GM23338 (cell line): Measurements from ENCODE around the gene PLEKHJ1. TPM values are rescaled to one million over a fixed set of nuclear protein-coding genes. Genes with fewer than 3 reads are reported as not detected.

Experiments used
- ATAC-seq: fragments of 200-7000 bp; cut with Tn5 transposase; 3 replicates; pipeline ENCODE4 v1.9.1; 2020
- DNase-seq: peaks from one replicate; pipeline ENCODE4 v3.0.0-alpha.2; 2015; ENCODE audit warnings: low spot score
- H2AFZ ChIP-seq: fragments of 200-600 bp; sonication (generic); 2 replicates; pipeline ENCODE4 v1.8.0; 2016; ENCODE audit warnings: antibody characterized with exemption, mild to moderate bottlenecking, moderate library complexity
- H3F3A ChIP-seq: fragments of 200-600 bp; sonication (generic); replicated peaks from 2 replicates; pipeline ENCODE4 v1.8.0; 2017; ENCODE audit warnings: antibody characterized with exemption, mixed run types, low read depth
- H3K27ac ChIP-seq: fragments of 200-600 bp; sonication (generic); 2 replicates; pipeline ENCODE4 v1.6.1; 2016; ENCODE audit warnings: low read depth
- H3K27me3 ChIP-seq: fragments of 200-600 bp; sonication (generic); 2 replicates; pipeline ENCODE4 v1.8.0; 2016; ENCODE audit warnings: mild to moderate bottlenecking, mixed run types, moderate library complexity; ENCODE audit not compliant: insufficient read depth
- H3K36me3 ChIP-seq: fragments of 200-600 bp; sonication (generic); 2 replicates; pipeline ENCODE4 v1.8.0; 2016; ENCODE audit warnings: mild to moderate bottlenecking; ENCODE audit not compliant: insufficient read depth
- H3K4me1 ChIP-seq: fragments of 200-600 bp; sonication (generic); 2 replicates; pipeline ENCODE4 v1.8.0; 2016; ENCODE audit warnings: mild to moderate bottlenecking, moderate library complexity; ENCODE audit not compliant: insufficient read depth
- H3K4me2 ChIP-seq: fragments of 200-600 bp; sonication (generic); 2 replicates; pipeline ENCODE4 v1.7.1; 2017; ENCODE audit warnings: mixed run types
- H3K4me3 ChIP-seq: fragments of 200-600 bp; sonication (generic); 2 replicates; pipeline ENCODE4 v1.6.1; 2016; ENCODE audit warnings: mixed run types
- H3K79me2 ChIP-seq: fragments of 200-600 bp; sonication (generic); replicated peaks from 2 replicates; pipeline ENCODE4 v1.8.0; 2017; ENCODE audit warnings: mild to moderate bottlenecking; ENCODE audit not compliant: insufficient read depth
- H3K9me2 ChIP-seq: fragments of 200-600 bp; sonication (generic); 2 replicates; pipeline ENCODE4 v1.8.0; 2017; ENCODE audit not compliant: insufficient read depth
- H4K20me1 ChIP-seq: fragments of 200-600 bp; sonication (generic); replicated peaks from 2 replicates; pipeline ENCODE4 v1.8.0; 2017; ENCODE audit warnings: mild to moderate bottlenecking; ENCODE audit not compliant: insufficient read depth
- H3K27ac Mint-ChIP-seq: 2 replicates; pipeline ENCODE4 v1.8.0; 2020; ENCODE audit warnings: inconsistent platforms, mild to moderate bottlenecking, moderate library complexity, mixed read lengths
- H3K27me3 Mint-ChIP-seq: 3 replicates; pipeline ENCODE4 v1.8.0; 2022; ENCODE audit warnings: low read depth, mild to moderate bottlenecking, moderate library complexity, mixed read lengths, inconsistent platforms; ENCODE audit not compliant: insufficient read depth, poor library complexity
- H3K36me3 Mint-ChIP-seq: 3 replicates; pipeline ENCODE4 v1.8.0; 2021; ENCODE audit warnings: low read depth, mild to moderate bottlenecking, inconsistent platforms, moderate library complexity, mixed read lengths
- H3K4me1 Mint-ChIP-seq: 3 replicates; pipeline ENCODE4 v1.8.0; 2020; ENCODE audit warnings: mild to moderate bottlenecking, inconsistent platforms, mixed read lengths
- H3K4me3 Mint-ChIP-seq: 3 replicates; pipeline ENCODE4 v1.8.0; 2021; ENCODE audit warnings: moderate library complexity, mild to moderate bottlenecking, inconsistent platforms, mixed read lengths
- H3K9me3 Mint-ChIP-seq: 3 replicates; pipeline ENCODE4 v1.8.0; 2020; ENCODE audit warnings: moderate library complexity, mild to moderate bottlenecking, inconsistent platforms, mixed read lengths
- EZH2 ChIP-seq: fragments of 200-600 bp; sonication (generic); IDR thresholded peaks from one replicate; pipeline ENCODE4 v1.8.0; 2017; ENCODE audit warnings: antibody characterized with exemption, mild to moderate bottlenecking, low read depth; ENCODE audit not compliant: unreplicated experiment
- EZH2phosphoT487 ChIP-seq: fragments of 200-600 bp; sonication (generic); IDR thresholded peaks from one replicate; pipeline ENCODE4 v1.8.1; 2018; ENCODE audit warnings: antibody characterized with exemption; ENCODE audit not compliant: unreplicated experiment
- JUNB ChIP-seq: IDR thresholded peaks from one replicate; pipeline ENCODE4 v1.6.1; 2016; ENCODE audit warnings: antibody characterized with exemption; ENCODE audit not compliant: unreplicated experiment
- NANOG ChIP-seq: IDR thresholded peaks from 2 replicates; pipeline ENCODE4 v1.6.1; 2016; ENCODE audit warnings: antibody characterized with exemption, borderline replicate concordance
- POLR2AphosphoS5 ChIP-seq: IDR thresholded peaks from 2 replicates; pipeline ENCODE4 v1.6.1; 2016; ENCODE audit warnings: antibody characterized with exemption, low read depth
- STAT1 ChIP-seq: IDR thresholded peaks from one replicate; pipeline ENCODE4 v1.6.1; 2016; ENCODE audit warnings: antibody characterized with exemption; ENCODE audit not compliant: unreplicated experiment
- ZNF331 ChIP-seq: fragments of 250-450 bp; sonication (Bioruptor Pico); IDR thresholded peaks from 2 replicates; pipeline ENCODE4 v1.5.0; 2020; ENCODE audit warnings: low read depth, mild to moderate bottlenecking, moderate library complexity
- polyA plus RNA-seq: library from polyadenylated mRNA; unstranded; fragments of >200 nt; fragmentation: Nextera tagmentation; extraction: Ambion mirVana; gene quantifications from 2 replicates; pipeline ENCODE4 v1.2.1, GENCODE V29; 2016
- total RNA-seq: library from RNA; depleted of rRNA; stranded (reverse); fragments of >200 nt; shearing (Covaris generic); gene quantifications from 2 replicates; pipeline ENCODE4 v1.2.3, GENCODE V29; 2014
- TF ChIP-seq, protein P1 (sequence below), 2 experiments: fragments of 200-600 bp in 1 of 2; sonication (generic) in 1 of 2; conservative IDR thresholded peaks; 2 replicates each; pipeline versions ENCODE4 v1.5.1 to v1.6.1; 2016 to 2017; ENCODE audit warnings: antibody characterized with exemption in 2 of 2, low read depth in 2 of 2, mild to moderate bottlenecking in 2 of 2, moderate library complexity in 1 of 2
- TF ChIP-seq, protein P2 (sequence below): IDR thresholded peaks from one replicate; pipeline ENCODE4 v1.6.1; 2018; ENCODE audit warnings: antibody characterized with exemption; ENCODE audit not compliant: unreplicated experiment
- TF ChIP-seq, protein P3 (sequence below): fragments of 250-450 bp; sonication (Bioruptor Pico); IDR thresholded peaks from 2 replicates; pipeline ENCODE4 v1.5.0; 2020; ENCODE audit warnings: mild to moderate bottlenecking, moderate library complexity
- TF ChIP-seq, protein P4 (sequence below): IDR thresholded peaks from 2 replicates; pipeline ENCODE4 v1.6.1; 2016; ENCODE audit warnings: antibody characterized with exemption

Gene PLEKHJ1
- total and polyA plus RNA-seq, 2 experiments from 2014 or later = 146 to 210 TPM

DNA sequence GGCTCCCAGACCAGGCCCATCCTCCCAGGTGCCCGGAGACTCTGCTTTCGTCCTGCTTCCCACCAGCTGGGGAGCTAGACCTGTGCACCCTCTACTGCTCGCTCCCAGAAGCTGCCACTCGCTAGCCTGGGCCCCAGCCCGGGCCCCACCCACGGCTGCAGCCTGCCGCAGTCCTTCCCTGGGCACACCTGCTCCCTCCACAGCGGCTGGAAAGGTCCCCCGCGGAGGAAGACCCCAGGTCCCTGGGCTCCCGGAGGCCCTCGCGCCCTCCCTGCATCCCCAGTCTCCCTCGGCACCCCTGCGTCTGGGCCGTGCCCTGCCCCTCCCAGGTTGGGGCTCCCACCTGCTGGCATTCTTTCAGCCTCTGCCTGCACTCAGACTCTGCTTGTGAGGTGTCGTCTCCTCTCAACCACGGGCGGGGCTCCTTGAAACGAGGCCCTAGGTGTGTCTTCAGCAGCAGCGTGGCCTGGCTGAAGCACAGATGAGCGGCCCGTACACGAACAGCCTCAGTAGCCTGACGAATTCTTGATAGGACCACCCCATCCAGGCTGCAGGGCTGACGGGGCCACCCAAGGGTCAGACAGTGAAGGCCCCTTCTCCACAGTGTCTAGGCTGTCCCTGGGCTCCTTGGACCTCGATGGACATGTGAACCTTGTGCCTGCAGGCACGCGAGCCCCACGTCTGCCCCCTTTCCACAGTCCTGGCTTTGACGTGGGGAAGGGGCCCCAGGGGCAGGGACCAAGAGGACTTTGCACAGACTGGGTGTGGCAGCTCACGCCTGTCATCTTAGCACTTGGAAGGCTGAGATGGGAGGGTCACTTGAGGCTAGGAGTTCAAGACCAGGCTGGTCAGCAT is 44.4 kb downstream of the PLEKHJ1 start:
- no peak overlapping the region for H2AFZ ChIP-seq
- H3K9me2 ChIP-seq = no peaks in the 10 kb centered on the region
- no peak for TF ChIP-seq EZH2
- TF ChIP-seq STAT1 = no peak
- TF ChIP-seq, protein P1, sequence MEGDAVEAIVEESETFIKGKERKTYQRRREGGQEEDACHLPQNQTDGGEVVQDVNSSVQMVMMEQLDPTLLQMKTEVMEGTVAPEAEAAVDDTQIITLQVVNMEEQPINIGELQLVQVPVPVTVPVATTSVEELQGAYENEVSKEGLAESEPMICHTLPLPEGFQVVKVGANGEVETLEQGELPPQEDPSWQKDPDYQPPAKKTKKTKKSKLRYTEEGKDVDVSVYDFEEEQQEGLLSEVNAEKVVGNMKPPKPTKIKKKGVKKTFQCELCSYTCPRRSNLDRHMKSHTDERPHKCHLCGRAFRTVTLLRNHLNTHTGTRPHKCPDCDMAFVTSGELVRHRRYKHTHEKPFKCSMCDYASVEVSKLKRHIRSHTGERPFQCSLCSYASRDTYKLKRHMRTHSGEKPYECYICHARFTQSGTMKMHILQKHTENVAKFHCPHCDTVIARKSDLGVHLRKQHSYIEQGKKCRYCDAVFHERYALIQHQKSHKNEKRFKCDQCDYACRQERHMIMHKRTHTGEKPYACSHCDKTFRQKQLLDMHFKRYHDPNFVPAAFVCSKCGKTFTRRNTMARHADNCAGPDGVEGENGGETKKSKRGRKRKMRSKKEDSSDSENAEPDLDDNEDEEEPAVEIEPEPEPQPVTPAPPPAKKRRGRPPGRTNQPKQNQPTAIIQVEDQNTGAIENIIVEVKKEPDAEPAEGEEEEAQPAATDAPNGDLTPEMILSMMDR (conservative IDR thresholded peaks at IDR 0.05; ENCODE audit: low read depth in 2 of 2) = no peak
- TF ChIP-seq, protein P2, sequence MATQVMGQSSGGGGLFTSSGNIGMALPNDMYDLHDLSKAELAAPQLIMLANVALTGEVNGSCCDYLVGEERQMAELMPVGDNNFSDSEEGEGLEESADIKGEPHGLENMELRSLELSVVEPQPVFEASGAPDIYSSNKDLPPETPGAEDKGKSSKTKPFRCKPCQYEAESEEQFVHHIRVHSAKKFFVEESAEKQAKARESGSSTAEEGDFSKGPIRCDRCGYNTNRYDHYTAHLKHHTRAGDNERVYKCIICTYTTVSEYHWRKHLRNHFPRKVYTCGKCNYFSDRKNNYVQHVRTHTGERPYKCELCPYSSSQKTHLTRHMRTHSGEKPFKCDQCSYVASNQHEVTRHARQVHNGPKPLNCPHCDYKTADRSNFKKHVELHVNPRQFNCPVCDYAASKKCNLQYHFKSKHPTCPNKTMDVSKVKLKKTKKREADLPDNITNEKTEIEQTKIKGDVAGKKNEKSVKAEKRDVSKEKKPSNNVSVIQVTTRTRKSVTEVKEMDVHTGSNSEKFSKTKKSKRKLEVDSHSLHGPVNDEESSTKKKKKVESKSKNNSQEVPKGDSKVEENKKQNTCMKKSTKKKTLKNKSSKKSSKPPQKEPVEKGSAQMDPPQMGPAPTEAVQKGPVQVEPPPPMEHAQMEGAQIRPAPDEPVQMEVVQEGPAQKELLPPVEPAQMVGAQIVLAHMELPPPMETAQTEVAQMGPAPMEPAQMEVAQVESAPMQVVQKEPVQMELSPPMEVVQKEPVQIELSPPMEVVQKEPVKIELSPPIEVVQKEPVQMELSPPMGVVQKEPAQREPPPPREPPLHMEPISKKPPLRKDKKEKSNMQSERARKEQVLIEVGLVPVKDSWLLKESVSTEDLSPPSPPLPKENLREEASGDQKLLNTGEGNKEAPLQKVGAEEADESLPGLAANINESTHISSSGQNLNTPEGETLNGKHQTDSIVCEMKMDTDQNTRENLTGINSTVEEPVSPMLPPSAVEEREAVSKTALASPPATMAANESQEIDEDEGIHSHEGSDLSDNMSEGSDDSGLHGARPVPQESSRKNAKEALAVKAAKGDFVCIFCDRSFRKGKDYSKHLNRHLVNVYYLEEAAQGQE = no peak
- TF ChIP-seq, protein P3, sequence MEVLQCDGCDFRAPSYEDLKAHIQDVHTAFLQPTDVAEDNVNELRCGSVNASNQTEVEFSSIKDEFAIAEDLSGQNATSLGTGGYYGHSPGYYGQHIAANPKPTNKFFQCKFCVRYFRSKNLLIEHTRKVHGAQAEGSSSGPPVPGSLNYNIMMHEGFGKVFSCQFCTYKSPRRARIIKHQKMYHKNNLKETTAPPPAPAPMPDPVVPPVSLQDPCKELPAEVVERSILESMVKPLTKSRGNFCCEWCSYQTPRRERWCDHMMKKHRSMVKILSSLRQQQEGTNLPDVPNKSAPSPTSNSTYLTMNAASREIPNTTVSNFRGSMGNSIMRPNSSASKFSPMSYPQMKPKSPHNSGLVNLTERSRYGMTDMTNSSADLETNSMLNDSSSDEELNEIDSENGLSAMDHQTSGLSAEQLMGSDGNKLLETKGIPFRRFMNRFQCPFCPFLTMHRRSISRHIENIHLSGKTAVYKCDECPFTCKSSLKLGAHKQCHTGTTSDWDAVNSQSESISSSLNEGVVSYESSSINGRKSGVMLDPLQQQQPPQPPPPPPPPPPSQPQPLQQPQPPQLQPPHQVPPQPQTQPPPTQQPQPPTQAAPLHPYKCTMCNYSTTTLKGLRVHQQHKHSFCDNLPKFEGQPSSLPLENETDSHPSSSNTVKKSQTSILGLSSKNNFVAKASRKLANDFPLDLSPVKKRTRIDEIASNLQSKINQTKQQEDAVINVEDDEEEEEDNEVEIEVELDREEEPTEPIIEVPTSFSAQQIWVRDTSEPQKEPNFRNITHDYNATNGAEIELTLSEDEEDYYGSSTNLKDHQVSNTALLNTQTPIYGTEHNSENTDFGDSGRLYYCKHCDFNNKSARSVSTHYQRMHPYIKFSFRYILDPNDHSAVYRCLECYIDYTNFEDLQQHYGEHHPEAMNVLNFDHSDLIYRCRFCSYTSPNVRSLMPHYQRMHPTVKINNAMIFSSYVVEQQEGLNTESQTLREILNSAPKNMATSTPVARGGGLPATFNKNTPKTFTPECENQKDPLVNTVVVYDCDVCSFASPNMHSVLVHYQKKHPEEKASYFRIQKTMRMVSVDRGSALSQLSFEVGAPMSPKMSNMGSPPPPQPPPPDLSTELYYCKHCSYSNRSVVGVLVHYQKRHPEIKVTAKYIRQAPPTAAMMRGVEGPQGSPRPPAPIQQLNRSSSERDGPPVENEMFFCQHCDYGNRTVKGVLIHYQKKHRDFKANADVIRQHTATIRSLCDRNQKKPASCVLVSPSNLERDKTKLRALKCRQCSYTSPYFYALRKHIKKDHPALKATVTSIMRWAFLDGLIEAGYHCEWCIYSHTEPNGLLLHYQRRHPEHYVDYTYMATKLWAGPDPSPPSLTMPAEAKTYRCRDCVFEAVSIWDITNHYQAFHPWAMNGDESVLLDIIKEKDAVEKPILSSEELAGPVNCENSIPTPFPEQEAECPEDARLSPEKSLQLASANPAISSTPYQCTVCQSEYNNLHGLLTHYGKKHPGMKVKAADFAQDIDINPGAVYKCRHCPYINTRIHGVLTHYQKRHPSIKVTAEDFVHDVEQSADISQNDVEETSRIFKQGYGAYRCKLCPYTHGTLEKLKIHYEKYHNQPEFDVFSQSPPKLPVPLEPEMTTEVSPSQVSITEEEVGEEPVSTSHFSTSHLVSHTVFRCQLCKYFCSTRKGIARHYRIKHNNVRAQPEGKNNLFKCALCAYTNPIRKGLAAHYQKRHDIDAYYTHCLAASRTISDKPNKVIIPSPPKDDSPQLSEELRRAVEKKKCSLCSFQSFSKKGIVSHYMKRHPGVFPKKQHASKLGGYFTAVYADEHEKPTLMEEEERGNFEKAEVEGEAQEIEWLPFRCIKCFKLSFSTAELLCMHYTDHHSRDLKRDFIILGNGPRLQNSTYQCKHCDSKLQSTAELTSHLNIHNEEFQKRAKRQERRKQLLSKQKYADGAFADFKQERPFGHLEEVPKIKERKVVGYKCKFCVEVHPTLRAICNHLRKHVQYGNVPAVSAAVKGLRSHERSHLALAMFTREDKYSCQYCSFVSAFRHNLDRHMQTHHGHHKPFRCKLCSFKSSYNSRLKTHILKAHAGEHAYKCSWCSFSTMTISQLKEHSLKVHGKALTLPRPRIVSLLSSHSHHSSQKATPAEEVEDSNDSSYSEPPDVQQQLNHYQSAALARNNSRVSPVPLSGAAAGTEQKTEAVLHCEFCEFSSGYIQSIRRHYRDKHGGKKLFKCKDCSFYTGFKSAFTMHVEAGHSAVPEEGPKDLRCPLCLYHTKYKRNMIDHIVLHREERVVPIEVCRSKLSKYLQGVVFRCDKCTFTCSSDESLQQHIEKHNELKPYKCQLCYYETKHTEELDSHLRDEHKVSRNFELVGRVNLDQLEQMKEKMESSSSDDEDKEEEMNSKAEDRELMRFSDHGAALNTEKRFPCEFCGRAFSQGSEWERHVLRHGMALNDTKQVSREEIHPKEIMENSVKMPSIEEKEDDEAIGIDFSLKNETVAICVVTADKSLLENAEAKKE (CRISPR knock-in tag) = no peak
- TF ChIP-seq, protein P4, sequence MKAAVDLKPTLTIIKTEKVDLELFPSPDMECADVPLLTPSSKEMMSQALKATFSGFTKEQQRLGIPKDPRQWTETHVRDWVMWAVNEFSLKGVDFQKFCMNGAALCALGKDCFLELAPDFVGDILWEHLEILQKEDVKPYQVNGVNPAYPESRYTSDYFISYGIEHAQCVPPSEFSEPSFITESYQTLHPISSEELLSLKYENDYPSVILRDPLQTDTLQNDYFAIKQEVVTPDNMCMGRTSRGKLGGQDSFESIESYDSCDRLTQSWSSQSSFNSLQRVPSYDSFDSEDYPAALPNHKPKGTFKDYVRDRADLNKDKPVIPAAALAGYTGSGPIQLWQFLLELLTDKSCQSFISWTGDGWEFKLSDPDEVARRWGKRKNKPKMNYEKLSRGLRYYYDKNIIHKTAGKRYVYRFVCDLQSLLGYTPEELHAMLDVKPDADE = no peak
- TF ChIP-seq ZNF331 (CRISPR knock-in tag) = no peak
- TF ChIP-seq EZH2phosphoT487 = no peak
- no peak for TF ChIP-seq NANOG
- TF ChIP-seq JUNB = no peak
- no peak for TF ChIP-seq POLR2AphosphoS5
- no peak for DNase-seq
- ATAC-seq = peak; percentile 21; the same call in 2 of the 3 replicates
- no peaks in the 10 kb centered on the region for H3F3A ChIP-seq
- peaks cover 3% of the 10 kb centered on the region; the same call in 1 of the 2 replicates for H3K36me3 ChIP-seq
- peaks cover 5% of the 10 kb centered on the region for H3K27me3 Mint-ChIP-seq
- H3K27ac ChIP-seq = no peak overlapping the region
- H3K27me3 ChIP-seq = no peaks in the 10 kb centered on the region
- no peak overlapping the region for H3K4me2 ChIP-seq
- H3K36me3 Mint-ChIP-seq = peaks cover 38% of the 10 kb centered on the region
- no peaks in the 10 kb centered on the region; the same call in none of the 2 replicates for H4K20me1 ChIP-seq
- peaks cover 11% of the 10 kb centered on the region; the same call in 1 of the 2 replicates for H3K79me2 ChIP-seq
- no peak overlapping the region for H3K4me3 ChIP-seq
- no peaks in the 10 kb centered on the region for H3K9me3 Mint-ChIP-seq
- no peak overlapping the region for H3K4me3 Mint-ChIP-seq
- H3K4me1 ChIP-seq = no peaks in the 10 kb centered on the region
- H3K27ac Mint-ChIP-seq = no peak overlapping the region
- H3K4me1 Mint-ChIP-seq = 0 out of 3 replicates have a peak, but pooled peaks cover 2% of the 10 kb centered on the region
